Hematopoietic multipotent progenitor cell treated with erythropoietin and hydrocortisone succinate and interleukin-3 and kit ligand, for 17 days (in vitro differentiated cells): ENCODE measurements around the gene COPB1.
A peak's percentile ranks its signal among the peaks of the same experiment; 100 is the strongest.

ENCODE experiments used
- DNase-seq: peaks from one replicate; pipeline ENCODE4 v3.0.0-alpha.2; 2015; ENCODE audit warnings: low spot score

COPB1 gene

DNA sequence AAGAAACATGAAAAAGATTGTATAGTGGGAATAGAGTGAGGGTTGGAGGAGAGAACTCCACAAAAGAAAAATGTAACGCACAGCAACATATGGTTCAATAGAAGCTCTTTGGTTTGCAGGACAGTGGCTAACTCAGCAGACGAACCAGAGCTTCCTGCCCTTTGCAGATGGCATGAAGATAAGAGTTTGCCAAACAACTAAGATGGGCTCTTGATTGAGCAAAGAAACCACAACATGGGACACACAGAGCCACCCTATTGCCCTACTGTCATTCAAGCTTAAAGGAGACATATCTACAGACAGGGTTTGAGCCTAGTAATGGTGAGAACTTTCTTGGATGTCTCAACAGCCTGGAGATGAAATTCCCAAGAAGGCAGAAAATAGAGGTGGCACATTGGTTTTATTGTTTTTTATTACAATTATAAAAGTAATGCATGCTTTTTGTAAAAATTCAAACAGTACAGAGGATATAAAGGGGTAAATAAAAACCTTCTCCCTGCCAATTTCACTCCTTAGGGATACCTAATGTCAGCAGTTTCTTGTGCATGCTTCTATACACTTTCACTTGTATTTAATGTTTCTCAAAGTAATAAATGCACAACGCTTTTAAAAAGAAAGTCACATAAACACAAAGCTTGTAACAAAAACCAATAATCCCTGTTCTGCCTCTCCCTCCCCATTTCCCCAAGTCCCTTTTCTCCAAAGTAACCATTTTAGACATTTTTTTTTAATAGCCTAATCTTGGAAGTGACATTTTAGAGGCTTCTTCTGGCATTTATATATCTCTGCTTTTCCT, 63.7 kb downstream of the COPB1 start:
- no peak for DNase-seq

DNA sequence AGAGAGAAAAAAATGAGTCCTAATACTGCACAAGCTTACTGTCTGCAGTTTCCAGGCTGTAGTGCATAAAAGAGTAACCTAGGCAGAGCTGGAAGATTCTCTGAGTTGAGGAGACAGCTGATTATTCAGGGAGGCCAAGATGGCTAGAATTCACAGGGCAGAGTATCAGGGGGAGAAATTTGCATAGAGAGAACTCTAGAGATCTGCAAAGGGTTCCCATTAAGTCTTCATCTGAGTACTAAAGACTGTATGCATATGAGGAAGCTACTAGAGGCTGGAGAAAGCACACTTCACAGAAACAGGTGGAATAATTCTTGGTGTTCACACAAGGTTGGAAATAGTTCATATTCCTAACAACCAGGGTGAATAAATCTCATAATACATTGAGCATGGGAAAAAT, 74.0 kb downstream of the COPB1 start:
- DNase-seq = no peak

DNA sequence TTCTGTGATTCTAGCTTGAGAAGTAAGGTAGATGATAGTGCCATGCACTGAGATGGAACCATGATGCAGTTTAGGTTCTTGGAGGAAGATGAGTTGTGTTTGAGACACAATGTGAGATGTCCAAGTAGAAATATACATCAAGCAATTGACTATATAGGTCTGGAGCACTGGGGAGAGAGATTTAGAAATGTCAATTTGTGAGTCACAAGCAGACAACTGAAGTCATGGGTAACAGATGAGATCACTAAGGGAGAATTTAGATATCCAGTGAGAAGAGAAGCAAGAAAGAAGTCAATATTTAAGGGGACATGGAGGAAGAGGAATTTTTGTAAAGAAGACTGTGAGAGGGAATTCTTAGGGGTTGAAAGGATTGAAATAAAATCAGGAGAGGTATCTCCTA, 75.5 kb downstream of the COPB1 start:
- DNase-seq = no peak

DNA sequence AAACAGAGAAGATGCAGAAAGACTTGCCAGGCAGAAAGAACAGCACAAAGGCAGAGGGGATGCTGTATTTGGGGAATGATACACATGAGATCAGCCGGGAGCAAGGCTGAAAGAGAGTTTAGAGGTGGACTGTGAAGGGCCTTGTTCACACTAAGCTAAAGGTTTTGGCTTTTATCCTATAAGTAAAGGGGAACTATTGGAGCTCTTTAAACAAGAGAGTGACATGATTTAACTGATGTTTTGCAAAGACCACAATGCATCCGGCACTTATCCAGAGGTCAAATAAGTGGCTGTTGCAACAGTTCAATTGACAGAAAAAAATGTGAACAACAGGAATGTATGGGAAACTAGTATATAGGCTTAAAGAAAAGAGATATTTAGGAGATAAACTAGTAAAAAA, 76.0 kb downstream of the COPB1 start:
- no peak for DNase-seq

DNA sequence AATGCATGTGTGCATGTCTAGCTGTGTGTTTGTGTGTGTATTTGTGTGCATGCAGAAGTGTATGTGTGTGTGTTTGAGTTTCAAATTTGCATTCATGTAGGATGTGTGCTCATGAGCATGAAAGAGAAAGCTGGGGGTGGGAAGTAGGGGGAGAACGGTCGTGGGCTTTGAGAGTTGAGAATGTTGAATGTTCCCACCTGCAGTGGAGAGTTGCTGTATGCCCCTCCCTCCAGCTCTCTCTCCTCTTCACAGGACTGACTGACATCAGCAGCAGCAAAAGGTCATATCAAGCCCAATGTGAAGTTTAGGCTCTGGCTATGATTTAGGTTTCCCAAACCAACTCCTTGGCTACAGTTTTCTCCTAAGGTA, 76.8 kb downstream of the COPB1 start:
- peak; percentile 28 for DNase-seq

DNA sequence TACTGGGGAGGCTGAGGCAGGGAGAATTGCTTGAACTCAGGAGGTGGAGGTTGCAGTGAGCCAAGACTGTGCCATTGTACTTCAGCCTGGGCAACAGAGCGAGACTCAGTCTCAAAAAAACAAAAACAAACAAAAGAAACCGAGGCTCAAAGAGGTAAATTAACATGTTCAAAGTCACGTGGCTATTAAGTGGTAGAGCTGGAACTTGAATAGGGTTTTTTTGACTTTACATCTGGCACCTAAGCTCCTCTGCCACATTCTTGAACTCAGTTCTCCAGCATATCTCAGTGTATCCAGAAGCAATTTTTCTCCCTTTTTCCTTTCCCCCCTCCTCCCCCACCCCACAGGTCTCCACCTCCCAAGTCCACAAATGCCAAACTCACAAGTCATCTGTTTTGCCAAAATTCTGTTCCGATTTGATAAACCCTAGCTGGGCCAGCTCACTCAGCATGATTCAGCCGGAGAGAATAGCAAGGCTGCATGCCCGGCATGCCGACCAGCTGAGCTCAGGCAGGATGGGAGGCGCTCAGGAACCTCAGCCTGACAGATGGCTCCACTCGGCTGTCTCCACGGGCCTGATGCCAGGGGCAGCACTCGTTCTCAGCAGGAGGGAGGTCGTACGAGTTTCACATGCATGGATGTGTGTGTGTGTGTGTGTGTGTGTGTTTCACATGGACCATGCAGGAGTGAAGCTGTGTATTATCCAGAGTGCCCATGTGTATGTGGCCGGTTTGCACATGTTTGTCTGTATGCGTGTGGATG, 77.4 kb downstream of the COPB1 start:
- peak; percentile 80 for DNase-seq

DNA sequence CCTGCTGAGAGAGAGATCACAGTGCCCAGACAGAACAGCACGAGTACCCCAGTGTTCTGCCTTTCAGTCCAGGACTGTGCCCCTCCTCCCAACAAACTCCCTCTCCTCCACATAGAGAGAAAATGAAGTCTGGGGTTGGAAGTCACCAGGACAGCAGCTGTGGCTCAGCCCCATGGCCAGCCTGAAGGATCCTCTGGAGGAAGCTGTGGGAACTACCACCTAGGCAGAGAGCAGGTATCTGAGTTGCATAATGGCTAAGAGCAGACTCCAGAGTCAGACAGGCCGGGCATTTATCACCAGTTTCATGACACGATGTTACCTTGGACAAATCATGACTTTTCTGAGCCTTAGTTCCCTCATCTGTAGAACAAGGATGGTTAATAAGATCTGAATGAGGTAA, 79.4 kb downstream of the COPB1 start:
- no peak for DNase-seq

DNA sequence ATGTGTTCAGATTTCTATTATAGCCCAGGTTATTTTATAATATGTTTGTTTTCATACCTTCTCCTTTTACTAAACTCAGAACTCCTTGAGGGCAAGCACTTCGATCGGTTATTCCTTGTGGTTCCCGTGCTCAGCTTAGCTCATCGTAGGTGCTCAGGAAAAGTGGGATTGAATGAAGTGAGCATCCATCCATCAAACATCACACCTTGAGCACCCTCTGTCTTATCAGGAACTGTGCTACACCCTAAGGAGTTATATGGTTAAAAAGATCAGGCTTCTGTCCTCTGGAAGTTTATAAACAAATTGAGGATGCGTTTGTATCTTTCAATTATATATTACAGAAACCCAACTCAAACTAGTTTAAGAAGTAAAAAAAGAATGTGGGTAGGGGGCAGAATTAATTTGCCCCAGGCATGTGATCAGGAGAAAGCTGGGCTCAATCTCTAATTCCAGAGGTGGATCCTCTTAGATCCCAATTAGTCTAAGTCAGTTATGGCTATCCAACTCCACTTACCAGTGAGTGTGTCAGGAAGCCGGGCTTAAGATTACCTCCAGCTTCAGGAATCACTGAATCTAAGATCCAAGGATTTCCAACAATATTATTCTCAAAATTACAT, 80.7 kb downstream of the COPB1 start:
- peak; percentile 29 for DNase-seq

DNA sequence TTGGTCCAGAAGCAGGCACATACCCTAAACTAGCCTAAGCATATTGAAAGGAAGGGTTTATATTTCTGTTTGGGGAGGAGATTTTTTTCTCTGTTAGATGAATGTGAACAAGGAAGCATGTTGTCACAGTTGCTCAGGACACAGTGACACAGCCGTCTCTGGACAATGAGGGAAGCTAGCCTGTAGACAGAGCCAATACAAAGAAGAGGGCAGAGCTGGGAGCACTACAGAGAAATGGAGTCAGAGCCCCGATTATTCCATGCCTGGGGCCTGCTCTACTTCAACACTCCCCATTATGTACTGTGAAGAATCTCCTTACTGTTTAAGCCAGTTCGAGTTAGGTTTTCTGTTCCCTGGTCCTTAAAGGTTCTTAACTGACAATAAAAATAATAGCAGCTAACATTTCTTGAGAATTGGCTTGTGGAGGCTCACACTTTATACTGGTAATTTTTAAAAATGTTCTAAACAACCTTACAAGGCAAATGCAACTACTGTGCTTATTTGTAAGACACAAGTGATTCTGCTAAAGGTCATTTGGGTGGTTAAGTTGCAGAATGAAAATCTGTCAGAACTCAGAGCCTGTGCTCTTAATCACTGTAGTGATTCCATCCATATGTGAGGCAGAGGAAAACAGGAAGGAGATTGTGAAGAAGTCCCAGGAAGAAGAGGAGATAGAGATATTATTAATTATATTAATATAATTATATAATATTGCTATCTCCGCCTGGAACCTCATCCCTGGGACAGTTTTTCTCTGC, 81.8 kb downstream of the COPB1 start:
- no peak for DNase-seq

DNA sequence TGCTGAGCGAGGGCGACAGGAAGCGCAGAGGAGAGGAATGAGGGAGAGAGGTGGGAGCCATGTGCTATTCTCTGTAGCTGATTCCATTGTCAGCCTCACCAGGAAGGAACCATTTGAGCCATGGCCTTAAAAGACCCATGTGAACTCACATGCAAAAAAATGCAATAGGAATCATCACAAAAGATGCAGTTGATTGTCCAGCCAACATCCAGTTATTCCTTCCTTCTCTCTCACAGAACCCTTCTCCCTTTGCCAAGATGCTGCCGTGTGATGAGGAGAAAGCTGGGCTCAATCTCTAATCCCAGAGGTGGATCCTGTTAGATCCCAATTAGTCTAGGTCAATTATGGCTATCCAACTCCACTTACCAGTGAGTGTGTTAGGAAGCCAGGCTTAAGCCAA, 82.4 kb downstream of the COPB1 start:
- no peak for DNase-seq

DNA sequence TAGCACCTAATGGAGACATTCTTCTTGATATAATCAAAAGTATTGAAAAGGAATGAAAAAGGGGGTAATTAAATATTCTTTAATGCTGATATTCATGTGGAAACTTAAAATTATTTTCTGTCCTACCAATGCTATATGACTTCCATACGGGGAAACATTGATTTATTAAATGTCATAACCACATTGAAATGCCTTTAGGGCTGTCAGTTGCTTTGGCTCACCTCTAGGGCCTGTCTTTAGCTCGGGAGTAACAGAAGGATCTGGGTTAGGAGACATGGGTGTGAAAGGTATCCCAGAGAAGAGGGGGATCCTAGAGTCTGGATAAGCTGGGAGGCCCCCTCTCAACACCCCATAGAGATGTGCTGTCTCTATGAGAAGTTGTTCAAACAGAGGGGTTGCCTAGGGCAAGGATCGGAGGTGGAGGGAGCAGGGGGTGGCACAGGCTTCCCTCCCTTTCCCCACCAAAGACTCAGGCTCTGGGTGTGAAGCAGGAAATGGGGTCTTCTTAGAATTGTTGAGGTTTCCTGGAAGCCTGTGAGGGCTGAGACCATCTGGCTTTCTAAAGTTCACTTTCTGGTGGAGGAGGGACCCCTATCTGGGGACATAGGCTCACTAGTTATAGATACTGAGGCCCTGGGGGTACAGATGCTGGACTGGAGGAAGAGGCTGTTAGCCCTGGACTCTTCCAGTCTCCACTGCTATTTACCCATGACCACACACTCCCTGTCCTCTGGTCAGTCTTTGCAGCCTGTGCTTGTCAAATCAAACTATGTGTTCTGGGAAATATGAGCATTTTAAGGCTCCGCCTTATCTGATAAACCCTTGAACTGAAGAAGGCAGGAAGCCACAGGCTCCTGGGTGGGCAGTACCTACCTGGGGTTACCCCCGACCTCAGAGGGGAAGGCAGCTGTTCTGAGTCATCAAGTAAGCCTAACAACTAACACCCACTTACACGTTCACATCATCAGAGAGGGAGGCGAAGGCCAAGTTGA, 84.8 kb downstream of the COPB1 start:
- DNase-seq = no peak

DNA sequence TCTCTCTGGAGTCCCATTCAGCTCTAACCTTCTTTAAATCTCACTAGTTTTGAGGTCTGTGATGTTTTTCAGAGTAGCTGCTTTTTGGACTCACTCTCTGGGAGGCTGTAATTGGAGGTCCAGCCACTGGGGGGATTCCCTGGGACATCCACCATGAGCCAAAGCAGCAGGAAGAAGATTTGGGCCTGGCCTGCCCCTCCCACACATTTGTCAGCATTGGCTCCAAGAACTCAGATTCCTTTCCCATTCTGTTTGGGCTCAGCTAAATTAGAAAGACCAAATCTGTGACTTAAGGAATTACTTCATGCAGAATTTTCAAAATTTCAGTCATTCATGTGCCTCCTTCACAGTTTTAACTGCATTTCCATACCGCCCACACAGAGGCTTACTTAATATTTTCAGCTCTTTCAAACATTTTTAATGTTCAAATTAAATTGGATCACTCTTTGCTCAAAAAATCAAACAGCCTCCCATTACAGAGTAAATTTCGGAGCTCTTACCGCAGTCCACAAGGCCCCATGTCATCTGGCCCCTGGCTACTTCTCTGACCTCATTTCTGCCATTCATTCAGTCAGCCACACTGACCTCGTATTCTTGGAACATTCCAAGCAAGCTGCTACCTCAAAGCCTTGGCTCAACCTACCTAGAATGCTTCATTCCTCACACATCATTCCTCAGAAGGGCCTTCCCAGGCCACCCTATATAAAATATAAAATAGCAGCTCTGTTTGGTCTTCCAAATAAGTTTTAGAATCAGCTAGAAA, 86.1 kb downstream of the COPB1 start:
- DNase-seq = peak; percentile 43

DNA sequence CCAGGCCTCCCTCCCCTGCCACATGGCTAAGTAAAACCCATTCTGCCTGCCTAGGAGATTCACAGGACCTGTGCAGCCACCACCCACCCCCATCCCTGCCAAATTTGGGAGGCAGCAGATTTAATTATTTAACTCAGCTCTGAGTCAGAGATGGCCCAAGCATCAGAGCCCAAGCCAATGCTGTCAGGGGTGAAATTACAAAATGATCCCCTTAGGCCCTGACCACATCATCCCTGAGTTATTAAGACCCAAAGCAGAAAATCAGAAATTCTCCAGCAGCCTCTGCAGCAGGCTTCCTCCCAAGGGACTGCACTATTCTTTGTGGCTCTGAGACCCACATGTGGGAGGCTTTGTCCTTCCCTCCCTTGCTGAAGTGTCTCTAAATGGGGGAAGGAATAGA, 87.8 kb downstream of the COPB1 start:
- no peak for DNase-seq

DNA sequence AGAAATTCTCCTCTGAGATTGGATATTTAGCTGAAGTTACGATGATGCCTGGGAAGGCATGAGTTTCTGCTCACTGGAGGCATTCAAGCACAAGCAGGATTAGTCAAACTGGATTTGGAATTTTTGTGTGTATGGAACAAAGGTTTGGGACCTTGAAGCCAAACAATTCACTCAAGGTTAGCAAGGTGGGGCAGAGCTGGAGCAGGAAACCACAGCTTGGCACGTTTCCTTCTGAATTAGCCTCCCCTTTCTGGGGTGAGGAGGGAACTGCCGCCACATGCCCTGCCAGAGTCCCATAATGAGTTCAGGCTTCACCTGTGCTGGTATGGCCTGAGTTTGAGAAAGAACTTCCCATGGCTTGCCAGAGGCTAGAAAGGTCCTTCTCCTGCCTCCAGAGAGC, 89.7 kb downstream of the COPB1 start:
- DNase-seq = no peak

DNA sequence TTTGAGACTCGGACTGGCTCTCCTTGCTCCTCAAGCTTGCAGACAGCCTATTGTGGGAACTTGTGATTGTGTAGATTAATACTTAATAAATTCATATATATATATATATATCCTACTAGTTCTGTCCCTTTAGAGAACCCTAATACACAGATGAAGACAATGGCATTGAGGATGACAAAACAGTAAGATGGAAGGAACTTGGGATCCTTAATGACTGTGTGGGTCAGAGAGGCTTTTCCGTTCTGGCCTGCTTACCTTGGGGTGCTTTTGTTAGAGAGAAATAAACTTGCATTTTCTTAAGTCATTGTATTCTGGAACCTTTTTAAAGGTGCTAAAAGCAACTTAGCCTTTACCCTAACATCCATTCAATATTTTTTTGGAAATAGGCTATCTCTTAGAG, 91.0 kb downstream of the COPB1 start:
- DNase-seq = no peak
